Small intestine (tissue), 7 donors: ENCODE measurements around the gene TRUB1. TPM values are rescaled to one million over a fixed set of nuclear protein-coding genes. Genes with fewer than 3 reads are reported as not detected.

Experiments used
- DNase-seq, 2 donors: peaks; one replicate each; pipeline versions ENCODE4 v3.0.0 to v3.0.0-alpha.2; 2013
- FAIRE-seq: peaks from 2 replicates; lab custom pipeline; 2012; peaks lifted over from hg19 to GRCh38; lab: Jason Lieb, UNC
- H3K27ac ChIP-seq, 3 donors: one replicate each; pipeline ENCODE4 v1.5.1; 2013; ENCODE audit warnings: low read length in 2 of 3, mild to moderate bottlenecking in 2 of 3, control low read depth in 1 of 3, inconsistent platforms in 1 of 3, low read depth in 1 of 3, moderate library complexity in 1 of 3
- H3K27me3 ChIP-seq, 3 donors: one replicate each; pipeline ENCODE4 v1.6.1; 2013; ENCODE audit warnings: low read length in 3 of 3, inconsistent platforms in 1 of 3; ENCODE audit not compliant: control insufficient read depth in 3 of 3, insufficient read depth in 3 of 3
- H3K36me3 ChIP-seq, 3 donors: one replicate each; pipeline ENCODE4 v1.6.1; 2013; ENCODE audit warnings: low read length in 3 of 3, inconsistent platforms in 1 of 3, low read depth in 1 of 3, mild to moderate bottlenecking in 1 of 3, moderate library complexity in 1 of 3; ENCODE audit not compliant: control insufficient read depth in 3 of 3, insufficient read depth in 2 of 3
- H3K4me1 ChIP-seq, 3 donors: one replicate each; pipeline ENCODE4 v1.6.1; 2013; ENCODE audit warnings: low read length in 2 of 3, inconsistent platforms in 1 of 3, low read depth in 1 of 3, mild to moderate bottlenecking in 1 of 3, moderate library complexity in 1 of 3; ENCODE audit not compliant: control insufficient read depth in 3 of 3, insufficient read depth in 2 of 3
- H3K4me3 ChIP-seq, 3 donors: one replicate each; pipeline ENCODE4 v1.5.1; 2013; ENCODE audit warnings: low read length in 3 of 3, control low read depth in 1 of 3, inconsistent platforms in 1 of 3, low read depth in 1 of 3, mild to moderate bottlenecking in 1 of 3, moderate library complexity in 1 of 3
- H3K9me3 ChIP-seq, 2 donors: one replicate each; pipeline ENCODE4 v1.6.1; 2013; ENCODE audit warnings: low read depth in 1 of 2, low read length in 1 of 2; ENCODE audit not compliant: control insufficient read depth in 2 of 2, insufficient read depth in 1 of 2
- WGBS, 3 donors: extraction: QIAGEN DNeasy Blood & Tissue Kit; methylation state at CpG; one replicate each; pipeline ENCODE4 v1.1.7; 2013; 5-methylcytosine and 5-hydroxymethylcytosine counted together
- polyA plus RNA-seq, 4 donors: library from polyadenylated mRNA; stranded (reverse) in 3 of 4; unstranded in 1 of 4; fragments of 200-250 nt in 3 of 4; fragments of 120-200 nt in 1 of 4; gene quantifications; one replicate each; pipeline versions ENCODE4 v1.2.1 to v1.2.3, GENCODE V29; 2013
- donor health status: healthy with polysubstance abuse.
- donor health status: control.
- donor health status: control.
- donor health status: Bipolar disorder and iron deficiency.
- donor health status: healthy.

Gene TRUB1
- polyA plus RNA-seq, 4 donors = 3.0 to 21.7 (median 9.5) TPM

DNA sequence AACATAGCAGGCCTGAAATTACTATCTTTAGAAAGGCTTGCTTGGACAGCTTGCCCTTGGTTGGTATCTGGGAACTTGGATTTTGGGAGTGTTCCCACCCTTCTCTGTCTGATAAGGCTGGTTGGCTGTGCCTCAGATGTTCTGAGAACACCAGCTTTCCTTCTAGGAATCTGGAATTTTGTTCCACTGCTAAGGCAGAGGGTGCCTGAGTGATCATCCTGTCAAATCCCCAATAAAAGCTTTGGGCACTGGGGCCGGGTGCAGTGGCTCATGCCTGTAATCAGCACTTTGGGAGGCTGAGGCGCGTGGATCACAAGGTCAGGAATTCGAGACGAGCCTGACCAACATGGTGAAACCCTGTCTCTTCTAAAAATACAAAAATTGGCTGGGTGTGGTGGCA is 5.0 kb downstream of the TRUB1 start:
- DNase-seq = no peak
- Histone ChIP-seq H3K4me3 (no peak overlapping the region), H3K4me1 (peaks cover 0 to 8% (median 3%) of the 10 kb centered on the region in 3 donors), H3K27me3 (no peaks in the 10 kb centered on the region), H3K36me3 (peaks cover 5 to 17% (median 12%) of the 10 kb centered on the region in 3 donors), H3K27ac (no peak overlapping the region), H3K9me3 (no peaks in the 10 kb centered on the region)
- 93 to 98% (median 95%) methylated on average over 5 of the region's 5 CpGs for WGBS, 3 donors
- no peak for FAIRE-seq

DNA sequence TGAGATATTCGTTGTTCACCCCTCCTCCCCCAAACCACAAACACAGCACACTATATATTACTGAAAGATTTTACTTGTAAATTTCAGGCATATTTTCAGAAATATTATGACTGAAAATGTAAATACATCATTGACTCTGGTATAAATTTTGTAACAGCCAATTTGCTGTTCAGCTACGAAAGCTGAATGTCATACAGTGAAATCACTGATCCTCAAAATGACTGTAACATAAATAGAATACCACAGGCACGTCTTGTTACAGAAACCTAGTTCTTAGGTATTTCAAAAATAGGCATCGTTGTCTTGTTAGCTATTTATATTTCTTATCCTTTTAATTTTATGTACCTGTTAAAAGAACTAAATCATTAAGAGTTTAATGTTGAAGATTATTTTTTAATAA is 15.1 kb downstream of the TRUB1 start:
- H3K27me3 ChIP-seq = no peaks in the 10 kb centered on the region
- no peak overlapping the region for H3K4me3 ChIP-seq
- FAIRE-seq = no peak
- no peak for DNase-seq
- H3K4me1 ChIP-seq = no peaks in the 10 kb centered on the region
- 80 to 89% (median 82%) methylated on average over 4 of the region's 4 CpGs for WGBS, 3 donors
- H3K9me3 ChIP-seq = no peaks in the 10 kb centered on the region
- peaks cover 0 to 6% (median 3%) of the 10 kb centered on the region in 3 donors for H3K36me3 ChIP-seq
- H3K27ac ChIP-seq = no peak overlapping the region

DNA sequence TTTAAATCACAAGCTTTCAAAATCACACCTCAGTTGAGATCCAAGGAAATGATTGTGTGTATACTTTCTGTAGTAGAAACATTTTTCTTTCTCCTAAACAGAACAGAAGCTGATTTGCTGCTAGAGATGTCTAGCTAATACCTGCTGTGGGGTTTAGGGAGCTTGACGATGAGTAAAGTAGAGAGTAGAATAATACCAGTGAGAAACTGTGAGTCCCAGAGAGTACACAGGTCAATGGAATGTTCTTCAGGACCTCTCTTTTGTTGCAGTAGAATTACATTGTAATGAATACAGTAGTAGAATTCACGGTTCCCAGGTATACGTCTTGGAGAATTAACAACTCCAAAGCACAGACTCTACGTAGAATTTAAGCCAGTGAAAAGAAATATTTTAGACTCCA is 18.0 kb downstream of the TRUB1 start:
- Histone ChIP-seq H3K4me1 (no peaks in the 10 kb centered on the region), H3K9me3 (no peaks in the 10 kb centered on the region), H3K27ac (no peak overlapping the region), H3K36me3 (peaks cover 0 to 8% (median 3%) of the 10 kb centered on the region in 3 donors), H3K4me3 (no peak overlapping the region), H3K27me3 (no peaks in the 10 kb centered on the region)
- no peak for FAIRE-seq
- DNase-seq = no peak
- WGBS, 3 donors = 88 to 95% (median 95%) methylated on average over 4 of the region's 4 CpGs

DNA sequence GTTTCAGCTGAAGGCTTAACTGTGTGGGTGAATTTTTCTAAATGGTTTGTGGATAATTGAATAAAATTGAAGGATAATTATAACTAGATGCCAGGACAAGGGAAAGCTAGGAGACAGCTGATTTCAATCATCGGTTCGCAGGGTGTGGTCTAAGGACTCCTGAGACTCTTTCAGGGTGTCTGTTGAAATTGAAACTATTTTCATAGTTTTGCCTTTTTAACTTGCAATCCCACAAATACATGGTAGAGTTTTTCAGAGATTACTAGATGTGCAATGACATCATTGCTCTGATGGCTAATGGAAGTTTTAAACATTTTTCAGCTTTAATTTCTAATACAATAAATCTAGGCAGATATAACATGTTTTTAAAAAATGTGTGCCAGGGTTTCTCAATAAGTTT is 18.5 kb downstream of the TRUB1 start:
- Histone ChIP-seq H3K27ac (no peak overlapping the region), H3K9me3 (no peaks in the 10 kb centered on the region), H3K4me3 (no peak overlapping the region), H3K36me3 (peaks cover 0 to 8% (median 3%) of the 10 kb centered on the region in 3 donors), H3K4me1 (no peaks in the 10 kb centered on the region), H3K27me3 (no peaks in the 10 kb centered on the region)
- FAIRE-seq = no peak
- WGBS, 3 donors = 71 to 77% (median 73%) methylated on average over 2 of the region's 2 CpGs
- no peak for DNase-seq

DNA sequence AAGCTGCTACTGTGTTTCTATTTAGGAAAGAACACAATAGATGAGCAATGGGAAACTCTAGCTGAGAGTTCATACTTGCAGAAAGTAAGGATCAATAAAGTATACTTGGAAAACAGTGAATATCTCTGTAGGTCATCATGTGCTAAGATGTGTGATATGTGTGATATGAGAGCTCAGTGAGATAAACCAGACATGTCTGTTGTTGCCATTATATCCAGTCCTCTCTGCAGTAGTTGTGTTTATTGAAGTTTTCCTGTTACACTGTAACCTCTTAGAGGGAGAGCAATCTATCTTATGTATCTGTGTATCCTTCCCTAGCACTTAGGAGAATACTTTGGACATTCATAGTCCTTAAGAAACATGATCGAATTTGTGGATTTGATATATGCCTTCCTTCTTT is 19.1 kb downstream of the TRUB1 start:
- H3K4me1 ChIP-seq = no peaks in the 10 kb centered on the region
- FAIRE-seq (no peak), DNase-seq (no peak)
- H3K4me3 ChIP-seq = no peak overlapping the region
- H3K27ac ChIP-seq = no peak overlapping the region
- H3K9me3 ChIP-seq = no peaks in the 10 kb centered on the region
- no peaks in the 10 kb centered on the region for H3K27me3 ChIP-seq
- WGBS, 3 donors = 73 to 93% (median 83%) methylated on average over 1 of the region's 1 CpG
- H3K36me3 ChIP-seq = peaks cover 0 to 9% (median 3%) of the 10 kb centered on the region in 3 donors

DNA sequence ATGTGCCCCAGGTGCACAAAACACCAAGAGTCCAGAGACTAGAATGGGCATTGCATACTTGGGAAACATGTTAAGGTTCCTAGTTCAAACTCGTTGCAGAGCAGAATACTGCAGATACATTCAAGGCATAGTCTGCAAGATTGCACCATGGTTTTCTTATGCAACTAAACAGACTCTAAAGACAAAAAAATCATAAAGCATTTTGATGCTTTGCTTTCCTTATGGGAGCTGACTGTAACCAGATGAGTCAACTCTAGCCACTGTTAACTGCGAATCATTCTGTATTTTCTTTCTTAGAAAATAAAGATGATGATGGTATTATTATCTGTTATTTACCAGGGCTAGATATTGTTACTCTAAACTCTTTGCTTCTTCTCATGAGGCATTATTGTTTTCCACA is 19.7 kb downstream of the TRUB1 start:
- no peak for FAIRE-seq
- Histone ChIP-seq H3K4me1 (no peaks in the 10 kb centered on the region), H3K27me3 (no peaks in the 10 kb centered on the region), H3K9me3 (no peaks in the 10 kb centered on the region), H3K4me3 (no peak overlapping the region), H3K36me3 (peaks cover 0 to 8% (median 0%) of the 10 kb centered on the region in 3 donors), H3K27ac (no peak overlapping the region)
- 74 to 95% (median 90%) methylated on average over 2 of the region's 2 CpGs for WGBS, 3 donors
- DNase-seq = no peak

DNA sequence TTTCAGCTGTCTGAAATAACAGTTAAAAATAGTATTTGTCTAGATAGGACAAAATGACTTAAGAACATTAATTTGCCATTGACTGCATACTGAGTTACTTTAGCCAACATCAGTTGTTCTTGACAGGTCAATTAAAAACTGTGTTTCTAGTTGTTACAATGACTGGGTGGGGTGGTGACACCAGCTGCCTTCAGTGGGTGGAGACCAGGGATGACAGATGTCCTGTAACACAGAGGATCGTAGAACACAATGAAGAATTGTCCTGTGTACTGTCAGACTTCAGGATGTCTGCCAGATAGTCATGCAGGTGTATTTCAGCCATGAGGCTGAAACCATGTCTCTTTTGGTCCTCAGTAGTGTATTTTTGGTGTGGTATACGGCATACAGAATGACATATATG is 24.4 kb downstream of the TRUB1 start:
- 66 to 81% (median 76%) methylated on average over 2 of the region's 2 CpGs for WGBS, 3 donors
- DNase-seq (peak in 1 of 2 donors; percentile 20), FAIRE-seq (no peak)

DNA sequence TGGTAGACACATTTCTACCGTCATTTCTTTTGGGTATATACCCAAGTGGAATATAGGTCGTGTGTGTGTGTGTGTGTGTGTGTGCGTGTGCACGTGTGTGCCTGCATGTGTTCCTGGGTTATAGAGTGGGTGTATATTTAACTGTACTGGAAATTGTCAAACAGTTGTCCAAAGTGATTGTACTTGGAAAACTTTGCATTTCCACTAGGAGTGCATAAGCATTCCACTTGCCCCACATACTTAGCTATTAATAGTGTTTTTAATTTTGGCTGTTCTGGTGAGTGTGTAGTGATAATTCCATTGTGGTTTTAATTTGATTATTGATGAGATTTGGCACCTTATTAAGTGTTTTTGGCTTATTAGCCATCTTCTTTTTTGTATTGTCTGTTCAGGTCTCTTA is 25.9 kb downstream of the TRUB1 start:
- Histone ChIP-seq H3K27ac (no peak overlapping the region), H3K9me3 (no peaks in the 10 kb centered on the region), H3K27me3 (no peaks in the 10 kb centered on the region), H3K4me3 (no peak overlapping the region), H3K36me3 (peaks cover 0 to 3% (median 2%) of the 10 kb centered on the region in 3 donors), H3K4me1 (no peaks in the 10 kb centered on the region)
- 93 to 98% (median 97%) methylated on average over 4 of the region's 4 CpGs for WGBS, 3 donors
- FAIRE-seq = no peak
- DNase-seq = no peak

More for the DNA sequence above, 24.4 kb downstream of the TRUB1 start:
- Histone ChIP-seq H3K27ac (no peak overlapping the region), H3K9me3 (no peaks in the 10 kb centered on the region), H3K36me3 (peaks cover 0 to 5% (median 2%) of the 10 kb centered on the region in 3 donors), H3K27me3 (no peaks in the 10 kb centered on the region), H3K4me3 (no peak overlapping the region), H3K4me1 (no peaks in the 10 kb centered on the region)

DNA sequence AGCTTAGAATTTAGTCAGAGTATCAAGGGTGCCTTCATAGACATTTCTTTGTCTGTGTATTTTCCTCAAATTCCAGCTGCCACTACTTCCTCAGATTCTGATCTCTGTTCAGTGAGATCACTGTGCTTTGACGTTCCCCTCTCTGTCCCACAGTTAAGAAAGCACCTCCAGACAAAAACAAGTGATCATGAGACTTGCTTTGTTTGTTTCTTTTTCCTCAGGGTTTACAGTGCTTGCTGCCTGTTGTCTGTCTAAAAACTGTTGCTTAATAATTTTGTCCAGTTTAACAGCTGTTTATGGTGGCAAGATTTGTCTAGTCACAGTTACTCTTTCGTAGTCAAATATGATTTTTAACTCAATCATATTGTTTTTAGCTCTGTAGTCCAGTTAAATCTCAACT is 29.1 kb downstream of the TRUB1 start:
- FAIRE-seq (no peak), DNase-seq (no peak)
- Histone ChIP-seq H3K4me3 (no peak overlapping the region), H3K4me1 (no peaks in the 10 kb centered on the region), H3K27me3 (no peaks in the 10 kb centered on the region), H3K9me3 (no peaks in the 10 kb centered on the region), H3K27ac (no peak overlapping the region), H3K36me3 (peaks cover 0 to 2% (median 2%) of the 10 kb centered on the region in 3 donors)
- WGBS, 3 donors = 62 to 81% (median 76%) methylated on average over 2 of the region's 2 CpGs
